IPS-18c (cell line): ENCODE results near the gene DYDC1.
"Not testable (repeated sequence)": the region's sequence is repeated elsewhere in the genome, so short reads cannot be mapped to it uniquely, and the experiment has no call there.

Experiments
- H3K4me3 ChIP-seq: 2 replicates; pipeline ENCODE4 v1.7.0; 2013; ENCODE audit warnings: low read depth, mild to moderate bottlenecking, low read length, moderate library complexity; ENCODE audit not compliant: insufficient read depth
- H3K9me3 ChIP-seq: one replicate; pipeline ENCODE4 v1.6.1; 2013; ENCODE audit warnings: mild to moderate bottlenecking, low read length, moderate library complexity; ENCODE audit not compliant: control insufficient read depth, insufficient read depth

The DYDC1 gene

DNA sequence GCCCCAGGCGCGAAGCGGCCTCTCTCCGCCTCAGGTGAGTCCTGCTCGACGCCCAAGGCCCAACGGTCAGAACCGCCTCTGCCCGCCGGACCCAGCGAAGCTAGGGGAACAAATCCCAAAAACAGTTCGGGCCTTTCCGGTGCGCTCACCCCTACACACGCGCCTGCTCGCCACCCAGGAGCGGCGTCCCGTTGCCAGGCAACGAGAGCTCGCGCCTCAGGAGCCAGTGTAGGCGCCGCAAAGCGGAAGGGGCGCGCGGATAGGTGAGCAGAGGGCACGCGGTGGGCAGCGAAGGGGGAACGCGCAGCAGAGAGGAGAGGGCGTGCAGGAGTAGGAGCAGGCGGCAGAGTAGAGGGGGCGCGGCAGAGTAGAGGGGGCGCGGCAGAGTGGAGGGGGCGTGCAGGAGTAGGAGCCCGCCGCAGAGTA is at the start of gene DYDC1, which contains the start of gene DYDC2:
TSS of gene DYDC1 (minus strand) at position 193 of the 426 bp plus-strand sequence. CDS start 4,154 bp downstream, outside the sequence.
TSS of gene DYDC2 (plus strand) at position 219 of the 426 bp plus-strand sequence. CDS start 5,663 bp downstream, outside the sequence.
- peak within 1 kb of the TSS; percentile 46 for H3K4me3 ChIP-seq
- no peaks in the 10 kb centered on the region for H3K9me3 ChIP-seq

DNA sequence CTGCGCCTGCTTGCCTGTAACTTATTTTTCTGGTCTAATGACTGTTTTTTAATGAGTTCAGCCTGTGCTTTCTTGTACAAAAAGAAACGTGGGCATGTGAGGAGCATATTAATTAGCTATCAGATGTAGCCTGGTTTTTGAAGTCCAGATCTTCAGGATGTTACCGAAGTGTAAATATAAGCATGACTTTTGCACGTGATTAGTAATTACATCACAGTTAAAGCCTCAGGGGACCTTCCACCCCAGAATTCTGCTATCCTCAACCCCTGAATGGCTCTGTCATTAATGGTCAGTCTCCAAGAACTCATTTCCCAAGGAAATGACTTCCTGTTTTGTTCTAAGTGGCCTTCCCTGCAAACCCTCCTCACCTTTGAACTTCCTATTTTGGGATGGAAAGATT is 49.6 kb upstream of the DYDC1 start:
- H3K4me3 ChIP-seq: no peak overlapping the region

DNA sequence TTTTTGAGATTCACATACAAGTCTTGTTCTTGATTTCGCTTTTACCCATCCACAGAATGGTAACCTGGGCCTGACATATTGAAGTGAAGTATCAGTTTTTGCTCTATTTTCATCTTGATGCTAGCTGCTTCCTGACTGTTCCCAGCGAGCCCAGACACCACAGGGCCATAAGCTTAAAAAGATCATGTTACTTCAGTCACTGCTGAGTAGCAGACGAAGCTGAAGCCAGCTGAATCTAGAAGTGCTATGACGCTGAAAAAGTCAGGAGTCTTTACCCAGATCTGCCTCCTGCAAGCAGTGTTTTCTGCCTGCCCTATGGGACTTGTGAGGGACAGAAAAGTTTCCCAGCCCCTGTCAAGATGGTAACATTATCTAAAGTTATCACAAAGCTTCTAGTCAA is 49.1 kb upstream of the DYDC1 start:
- Histone ChIP-seq H3K4me3 (no peak overlapping the region), H3K9me3 (peaks cover 2% of the 10 kb centered on the region)

More for the DNA sequence above, 49.6 kb upstream of the DYDC1 start:
- peaks cover 2% of the 10 kb centered on the region for H3K9me3 ChIP-seq

DNA sequence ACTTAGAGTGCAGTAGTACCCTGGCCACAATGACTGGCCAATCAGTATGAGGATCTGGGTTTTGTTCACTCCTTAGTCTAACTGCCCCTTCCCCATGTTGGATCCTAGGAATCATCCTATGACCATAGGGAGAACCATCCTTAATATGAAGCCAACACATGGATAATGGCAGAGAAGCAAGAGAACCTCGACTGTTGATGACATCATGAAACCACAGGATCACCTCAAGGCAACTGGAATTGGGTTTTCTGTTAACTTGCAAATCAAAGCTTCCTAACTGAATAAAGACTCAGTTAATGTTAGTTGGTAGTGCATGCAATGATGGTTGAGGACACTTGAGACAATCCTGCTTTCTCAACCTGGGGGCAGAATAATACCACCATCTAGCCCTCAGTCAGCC is 48.5 kb upstream of the DYDC1 start:
- Histone ChIP-seq H3K4me3 (no peak overlapping the region), H3K9me3 (peaks cover 2% of the 10 kb centered on the region)

DNA sequence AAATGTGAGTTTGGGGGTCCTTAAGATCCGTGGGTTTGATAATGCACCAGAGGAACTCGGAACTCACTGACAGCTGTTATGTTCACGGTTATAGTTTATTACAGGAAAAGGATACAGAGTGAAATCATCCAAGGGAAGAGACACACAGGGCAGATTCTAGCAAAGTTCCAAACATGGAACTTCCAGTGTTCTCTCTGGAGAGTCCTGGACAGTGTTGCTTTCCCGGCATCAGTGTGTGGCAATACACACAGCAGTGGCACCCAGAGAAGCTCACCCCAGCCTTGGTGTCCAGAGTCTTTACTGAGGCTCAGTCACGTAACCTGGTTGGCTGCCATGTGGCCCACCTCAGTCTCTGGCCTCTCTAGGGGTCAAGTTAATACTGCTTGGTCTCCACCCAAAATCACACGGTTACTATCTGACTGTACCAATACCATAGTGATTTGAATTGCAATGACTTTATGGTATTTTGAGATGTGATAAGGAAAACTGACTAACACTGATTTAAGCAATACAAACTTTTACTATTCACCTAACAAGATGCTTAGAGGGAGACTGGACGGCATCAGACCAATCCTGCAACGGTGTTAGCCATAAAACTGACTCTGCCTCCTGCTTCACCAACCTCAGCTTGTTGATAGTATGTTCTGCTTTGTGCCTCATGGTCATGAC is 43.7 kb upstream of the DYDC1 start:
- H3K9me3 ChIP-seq: no peaks in the 10 kb centered on the region
- no peak overlapping the region for H3K4me3 ChIP-seq

DNA sequence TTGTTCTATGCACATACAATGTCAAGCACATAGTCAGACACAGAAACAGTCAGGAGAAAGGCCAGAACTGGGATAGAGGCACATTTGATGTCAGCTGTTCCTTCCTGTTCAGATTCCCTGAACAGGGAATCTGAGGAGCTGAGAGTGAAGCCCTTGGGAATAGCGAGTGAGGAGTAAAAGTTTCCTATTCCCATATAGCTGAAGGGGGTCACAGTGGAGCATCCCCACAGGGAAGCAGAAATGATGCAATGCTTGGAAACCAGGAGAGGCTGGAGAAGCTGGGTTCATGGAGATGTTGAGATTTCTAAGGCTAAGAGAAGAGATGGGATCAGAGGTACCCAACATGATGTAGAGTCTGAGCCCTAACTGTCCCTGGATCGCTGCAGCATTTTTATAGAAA is 40.5 kb upstream of the DYDC1 start:
- Histone ChIP-seq H3K4me3 (no peak overlapping the region), H3K9me3 (no peaks in the 10 kb centered on the region)

DNA sequence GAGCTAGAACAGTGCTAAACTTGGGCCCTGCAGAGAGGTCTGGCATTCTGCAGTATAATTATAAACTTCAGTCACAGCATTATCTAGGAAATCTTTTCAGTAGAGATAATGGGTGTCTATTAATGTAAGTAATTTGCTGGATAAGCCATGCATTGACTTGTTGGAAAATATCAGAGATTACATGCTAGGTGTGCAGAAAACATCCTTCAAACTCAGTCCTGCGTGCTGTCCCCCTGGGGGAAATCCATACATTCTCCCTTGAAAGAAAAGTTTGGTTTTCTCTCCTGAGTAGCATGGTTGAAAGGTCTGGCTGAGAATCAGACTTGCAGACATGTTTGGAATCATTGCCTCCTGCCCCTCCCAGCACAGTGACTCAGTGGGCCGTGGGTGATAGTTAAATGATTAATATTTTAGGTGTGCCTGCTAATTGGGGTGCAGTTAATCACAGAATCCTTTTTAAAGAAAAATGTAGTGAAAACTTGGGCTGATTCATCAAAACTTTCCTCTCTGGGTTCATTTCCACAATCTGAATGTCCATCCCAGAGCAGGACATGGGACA is 37.9 kb upstream of the DYDC1 start:
- no peak overlapping the region for H3K4me3 ChIP-seq
- H3K9me3 ChIP-seq: no peaks in the 10 kb centered on the region

DNA sequence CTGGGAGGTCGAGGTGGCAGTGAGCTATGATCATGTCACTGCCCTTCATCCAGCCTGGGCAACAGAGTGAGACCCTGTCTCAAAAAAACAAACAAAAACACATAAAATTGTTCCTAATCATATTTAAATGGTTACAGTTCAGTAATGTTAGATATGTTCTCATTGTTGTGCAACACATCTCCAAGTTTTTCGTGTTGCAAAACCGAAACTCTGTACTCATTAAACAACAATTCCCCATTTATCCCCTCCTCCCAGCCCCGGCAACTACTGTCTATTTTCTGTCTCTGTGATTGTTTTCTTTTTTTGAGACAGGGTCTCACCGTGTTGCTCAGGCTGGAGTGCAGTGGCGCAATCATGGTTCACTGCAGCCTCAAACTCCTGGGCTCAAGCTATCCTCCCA is 35.7 kb upstream of the DYDC1 start:
- H3K4me3 ChIP-seq: no peak overlapping the region
- H3K9me3 ChIP-seq: no peaks in the 10 kb centered on the region

DNA sequence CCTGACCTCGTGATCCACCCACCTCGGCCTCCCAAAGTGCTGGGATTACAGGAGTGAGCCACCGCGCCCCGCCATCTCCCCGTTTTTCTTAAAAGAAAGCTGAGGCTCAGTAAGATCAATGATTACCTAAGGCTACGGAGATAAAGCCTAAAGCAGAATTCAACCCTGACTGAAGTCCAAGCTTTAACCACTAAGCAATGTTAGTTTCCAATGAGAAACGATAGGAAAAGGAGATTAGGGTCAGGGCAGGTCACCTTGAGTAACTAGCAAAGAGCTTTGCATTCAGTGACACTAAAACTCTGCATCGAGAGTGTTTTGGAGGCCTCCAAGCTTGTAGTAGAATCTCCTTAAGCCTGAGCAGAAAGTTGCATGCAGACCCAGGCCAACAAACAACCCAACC is 34.2 kb upstream of the DYDC1 start:
- Histone ChIP-seq H3K9me3 (no peaks in the 10 kb centered on the region), H3K4me3 (no peak overlapping the region)

DNA sequence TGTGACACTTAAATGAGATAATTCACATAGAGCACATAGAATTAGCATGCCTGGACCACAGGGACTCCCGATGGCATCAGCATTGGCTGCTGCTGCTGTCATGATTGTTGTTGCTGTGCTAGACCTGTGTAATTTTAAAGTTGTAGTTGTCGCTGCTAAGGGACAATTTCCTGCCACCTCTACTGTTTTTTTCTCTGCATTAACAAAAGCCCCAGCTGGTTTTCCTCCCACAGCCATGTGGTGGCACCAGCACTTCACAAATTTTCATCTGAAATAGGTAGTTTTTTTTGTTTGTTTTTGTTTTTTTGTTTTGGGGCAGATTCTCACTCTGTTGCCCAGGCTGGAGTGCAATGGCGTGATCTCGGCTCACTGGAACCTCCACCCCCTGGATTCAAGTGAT is 26.4 kb upstream of the DYDC1 start:
- Histone ChIP-seq H3K4me3 (no peak overlapping the region), H3K9me3 (no peaks in the 10 kb centered on the region)

DNA sequence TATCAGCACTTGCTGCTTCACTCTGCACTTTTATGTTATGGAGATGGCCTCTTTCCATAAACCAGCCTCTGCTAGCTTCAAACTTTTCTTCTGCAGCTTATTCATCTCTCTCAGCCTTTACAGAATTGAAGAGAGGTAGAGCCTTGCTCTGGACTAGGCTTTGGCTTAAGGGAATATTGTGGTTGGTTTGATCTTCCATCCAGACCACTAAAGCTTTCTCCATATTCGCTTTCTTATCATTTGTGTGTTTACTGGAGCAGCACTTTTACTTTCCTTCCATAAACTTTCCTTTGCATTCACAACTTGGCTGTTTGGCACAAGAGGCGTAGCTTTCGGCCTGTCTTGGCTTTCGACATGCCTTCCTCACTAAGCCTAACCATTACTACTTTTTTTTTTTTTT is 23.6 kb upstream of the DYDC1 start:
- no peaks in the 10 kb centered on the region for H3K9me3 ChIP-seq
- no peak overlapping the region for H3K4me3 ChIP-seq

DNA sequence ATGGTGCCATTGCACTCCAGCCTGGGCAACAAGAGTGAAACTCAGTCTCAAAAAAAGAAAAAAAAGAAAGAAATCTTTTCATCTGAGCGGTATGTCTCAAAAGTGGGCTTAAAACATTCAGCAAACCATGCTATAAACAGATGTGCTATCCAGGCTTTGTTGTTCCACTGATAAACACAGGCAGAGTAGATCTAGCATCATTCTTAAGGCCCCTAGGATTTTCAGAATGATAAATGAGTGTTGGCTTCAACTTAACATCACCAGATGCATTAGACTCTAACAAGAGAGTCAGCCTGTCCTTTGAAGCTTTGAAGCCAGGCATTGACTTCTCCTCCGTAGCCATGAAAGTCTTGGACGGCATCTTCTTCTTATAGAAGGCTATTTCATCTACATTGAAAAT is 23.1 kb upstream of the DYDC1 start:
- Histone ChIP-seq H3K4me3 (no peak overlapping the region), H3K9me3 (no peaks in the 10 kb centered on the region)

DNA sequence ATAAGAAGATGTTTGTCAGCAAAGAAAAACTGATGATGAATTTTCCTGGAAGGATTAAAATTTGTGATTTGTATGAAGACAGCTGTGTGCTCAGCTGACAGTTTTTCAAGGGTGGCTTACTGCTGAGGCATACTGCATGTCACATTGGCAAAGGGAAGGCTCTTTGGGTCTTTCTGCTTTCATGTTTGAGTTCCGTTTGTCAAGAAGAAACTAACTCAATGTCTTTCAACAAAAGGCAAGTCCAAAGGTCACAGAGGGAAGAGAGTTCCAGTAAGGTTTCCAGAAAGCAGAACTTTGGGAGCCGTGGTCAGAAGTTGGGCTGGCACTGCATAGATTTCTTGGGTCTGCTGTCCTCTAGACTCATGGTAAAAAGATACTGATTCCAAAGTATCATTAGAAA is 16.9 kb upstream of the DYDC1 start:
- Histone ChIP-seq H3K4me3 (no peak overlapping the region), H3K9me3 (no peaks in the 10 kb centered on the region)

DNA sequence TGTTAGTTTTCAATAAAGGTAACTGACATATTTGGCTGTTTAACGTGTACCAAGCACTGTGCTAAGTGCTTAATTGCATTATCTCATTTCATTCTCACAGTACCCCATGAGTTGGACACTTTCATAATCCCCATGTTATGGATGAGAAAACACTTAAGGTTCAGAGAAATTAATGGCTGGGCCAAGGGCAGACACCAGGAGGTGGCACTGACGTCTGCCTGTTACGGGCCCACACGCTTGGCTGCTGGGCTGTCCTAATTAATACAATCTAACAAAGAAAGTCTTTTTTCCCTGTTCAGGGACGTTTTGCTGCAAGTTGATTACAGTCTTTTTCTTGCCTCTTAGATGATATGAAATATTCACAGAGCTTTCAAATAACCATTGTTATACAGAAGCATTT is 16.1 kb upstream of the DYDC1 start:
- H3K9me3 ChIP-seq: no peaks in the 10 kb centered on the region
- H3K4me3 ChIP-seq: no peak overlapping the region

DNA sequence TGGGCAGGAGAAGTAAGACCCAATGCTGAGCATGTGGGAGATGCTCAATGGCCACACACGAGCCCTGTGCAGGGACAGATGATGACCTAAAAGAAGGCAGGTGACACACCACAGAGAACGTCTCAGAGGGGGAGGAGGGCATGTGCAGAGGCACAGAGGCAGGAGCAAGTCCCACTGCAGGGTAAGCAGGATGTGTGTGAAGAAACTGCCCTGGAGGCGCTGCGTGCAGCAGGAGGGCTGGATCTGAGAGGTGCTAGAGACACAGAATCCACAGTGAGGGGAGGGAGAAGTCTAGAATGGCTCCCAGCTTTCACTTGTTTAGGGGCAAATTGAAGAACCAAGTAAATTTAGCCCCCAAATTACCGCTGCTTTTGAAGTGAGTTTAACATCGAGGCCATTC is 14.9 kb upstream of the DYDC1 start:
- no peak overlapping the region for H3K4me3 ChIP-seq

DNA sequence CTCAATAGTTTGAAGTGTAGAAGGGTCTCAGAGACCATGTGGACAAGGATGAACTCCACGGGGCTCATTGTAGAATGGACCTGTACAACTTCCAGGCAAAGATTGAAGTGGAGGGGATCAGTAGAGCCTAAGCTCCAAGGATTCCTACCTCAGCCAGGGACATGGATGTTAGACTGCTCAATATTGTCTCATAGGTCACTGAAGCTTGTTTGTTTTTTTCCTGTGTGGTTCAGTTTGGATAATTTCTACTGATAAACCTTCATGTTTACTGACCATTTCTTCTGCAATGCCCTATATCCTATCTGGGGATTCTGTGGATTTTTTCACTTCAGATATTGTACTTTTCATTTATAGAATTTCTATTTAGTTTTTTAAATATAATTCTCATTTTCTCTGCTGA is 9.0 kb upstream of the DYDC1 start:
- Histone ChIP-seq H3K4me3 (no peak overlapping the region), H3K9me3 (no peaks in the 10 kb centered on the region)

More for the DNA sequence above, 14.9 kb upstream of the DYDC1 start:
- no peaks in the 10 kb centered on the region for H3K9me3 ChIP-seq

DNA sequence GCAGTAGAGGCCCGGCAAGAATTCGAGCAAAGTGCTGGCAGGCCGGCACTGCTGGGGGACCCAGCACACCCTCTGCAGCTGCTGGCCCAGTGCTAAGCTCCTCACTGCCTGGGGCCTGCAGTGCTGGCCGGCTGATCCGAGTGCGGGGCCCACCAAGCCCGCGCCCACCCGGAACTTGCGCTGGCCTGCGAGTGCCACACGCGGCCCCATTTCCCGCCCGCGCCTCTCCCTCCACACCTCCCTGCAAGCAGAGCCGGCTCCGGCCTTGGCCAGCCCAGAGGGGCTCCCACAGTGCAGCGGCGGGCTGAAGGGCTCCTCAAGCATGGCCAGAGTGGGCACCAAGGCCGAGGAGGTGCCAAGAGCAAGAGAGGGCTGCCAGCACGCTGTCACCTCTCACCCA is 3.1 kb upstream of the DYDC1 start:
- H3K9me3 ChIP-seq: no peaks in the 10 kb centered on the region
- H3K4me3 ChIP-seq: no peak overlapping the region

DNA sequence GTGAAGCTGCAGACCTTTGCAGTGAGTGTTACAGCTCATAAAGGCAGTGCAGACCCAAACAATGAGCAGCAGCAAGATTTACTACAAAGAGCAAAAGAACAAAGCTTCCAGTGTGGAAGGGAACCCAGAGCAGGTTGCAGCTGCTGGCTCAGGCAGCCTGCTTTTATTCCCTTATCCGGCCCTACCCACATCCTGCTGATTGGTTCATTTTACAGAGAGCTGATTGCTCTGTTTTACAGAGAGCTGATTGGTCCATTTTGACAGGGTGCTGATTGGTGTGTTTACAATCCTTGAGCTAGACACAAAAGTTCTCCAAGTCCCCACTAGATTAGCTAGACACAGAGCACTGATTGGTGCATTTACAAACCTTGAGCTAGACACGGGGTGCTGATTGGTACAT is 2.4 kb upstream of the DYDC1 start:
- not testable (repeated sequence) for H3K4me3 ChIP-seq, H3K9me3 ChIP-seq

DNA sequence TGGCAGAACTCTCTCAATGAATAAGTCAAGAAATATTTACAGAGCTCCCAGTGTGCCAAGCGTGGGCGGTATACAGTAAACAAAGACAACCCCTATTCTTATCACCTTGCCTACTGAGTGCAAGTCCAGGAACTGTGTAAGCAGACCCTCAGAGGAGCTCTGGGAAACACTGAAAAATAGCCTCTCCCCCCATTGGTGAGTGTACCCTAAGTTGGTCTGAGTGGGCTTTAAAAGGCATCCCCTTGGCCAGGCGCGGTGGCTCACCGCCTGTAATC is 1.2 kb upstream of the DYDC1 start:
- Histone ChIP-seq H3K9me3 (no peaks in the 10 kb centered on the region), H3K4me3 (no peak overlapping the region)
